ENCODE data around the gene PWP2.

- TF ChIP-seq CTCF (IDR thresholded peaks at IDR 0.05; ENCODE audit: low read depth, low read length) (no peak), EZH2phosphoT487 (IDR thresholded peaks at IDR 0.05; ENCODE audit: low read depth) (no peak)
Measured at GRCh38 chr21:44065428-44065827, 41.8 kb upstream of the PWP2 start.
